ENCODE results near the gene OOSP4A. TPM values are rescaled to one million over a fixed set of nuclear protein-coding genes. Genes with fewer than 3 reads are reported as not detected.

OOSP4A gene
- total RNA-seq, 6 donors from 2014 or later = not detected

DNA sequence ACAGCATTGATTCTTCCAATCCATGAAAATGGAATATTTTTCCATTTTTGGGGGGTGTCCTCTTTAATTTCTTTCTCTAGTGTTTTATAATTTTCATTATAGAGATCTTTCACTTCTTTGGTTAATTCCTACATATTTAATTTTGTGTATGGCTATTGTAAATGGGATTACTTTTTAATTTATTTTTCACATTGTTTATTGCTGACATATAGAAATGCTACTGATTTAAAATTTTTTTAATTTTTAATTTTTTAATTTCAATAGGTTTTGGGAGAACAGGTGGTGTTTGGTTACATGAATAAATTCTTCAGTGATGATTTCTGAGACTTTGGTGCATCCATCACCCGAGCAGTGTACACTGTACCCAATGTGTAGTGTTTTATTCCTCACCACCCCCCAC lies 26.6 kb downstream of the OOSP4A start:
- Histone ChIP-seq H3K36me3 (no peaks in the 10 kb centered on the region), H3K9me3 (no peaks in the 10 kb centered on the region), H3K4me1 (no peaks in the 10 kb centered on the region), H3K27me3 (no peaks in the 10 kb centered on the region), H3K4me3 (no peak overlapping the region), H3K27ac (no peak overlapping the region)
- ATAC-seq (ENCODE audit: low FRiP score in 2 of 2) (no peak), DNase-seq (no peak)
- TF ChIP-seq POLR2A (IDR thresholded peaks at IDR 0.05) = no peak
- TF ChIP-seq POLR2AphosphoS5 (IDR thresholded peaks at IDR 0.05) = no peak
- TF ChIP-seq EP300 (IDR thresholded peaks at IDR 0.05) = no peak
- TF ChIP-seq, protein P1, sequence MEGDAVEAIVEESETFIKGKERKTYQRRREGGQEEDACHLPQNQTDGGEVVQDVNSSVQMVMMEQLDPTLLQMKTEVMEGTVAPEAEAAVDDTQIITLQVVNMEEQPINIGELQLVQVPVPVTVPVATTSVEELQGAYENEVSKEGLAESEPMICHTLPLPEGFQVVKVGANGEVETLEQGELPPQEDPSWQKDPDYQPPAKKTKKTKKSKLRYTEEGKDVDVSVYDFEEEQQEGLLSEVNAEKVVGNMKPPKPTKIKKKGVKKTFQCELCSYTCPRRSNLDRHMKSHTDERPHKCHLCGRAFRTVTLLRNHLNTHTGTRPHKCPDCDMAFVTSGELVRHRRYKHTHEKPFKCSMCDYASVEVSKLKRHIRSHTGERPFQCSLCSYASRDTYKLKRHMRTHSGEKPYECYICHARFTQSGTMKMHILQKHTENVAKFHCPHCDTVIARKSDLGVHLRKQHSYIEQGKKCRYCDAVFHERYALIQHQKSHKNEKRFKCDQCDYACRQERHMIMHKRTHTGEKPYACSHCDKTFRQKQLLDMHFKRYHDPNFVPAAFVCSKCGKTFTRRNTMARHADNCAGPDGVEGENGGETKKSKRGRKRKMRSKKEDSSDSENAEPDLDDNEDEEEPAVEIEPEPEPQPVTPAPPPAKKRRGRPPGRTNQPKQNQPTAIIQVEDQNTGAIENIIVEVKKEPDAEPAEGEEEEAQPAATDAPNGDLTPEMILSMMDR (IDR thresholded peaks at IDR 0.05) = no peak
- 80 to 93% methylated on average over 1 of the region's 1 CpG for WGBS, 2 donors

DNA sequence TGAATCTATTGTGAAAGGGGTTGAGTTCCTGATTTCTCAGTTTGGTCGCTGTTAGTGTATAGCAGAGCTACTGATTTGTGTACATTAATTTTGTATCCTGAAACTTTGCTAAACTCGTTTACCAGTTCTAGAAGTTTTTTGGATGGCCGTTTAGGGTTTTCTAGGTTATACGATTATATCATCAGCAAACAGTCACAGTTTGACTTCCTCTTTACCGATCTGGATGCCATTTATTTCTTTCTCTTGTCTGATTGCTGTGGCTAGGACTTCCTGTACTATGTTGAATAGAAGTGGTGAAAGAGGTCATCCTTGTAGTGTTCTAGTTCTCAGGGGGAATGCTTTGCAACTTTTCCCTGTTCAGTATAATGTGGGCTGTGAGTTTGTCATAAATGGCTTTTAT lies 28.6 kb downstream of the OOSP4A start:
- H3K27me3 ChIP-seq = no peaks in the 10 kb centered on the region
- no peak overlapping the region for H3K27ac ChIP-seq
- TF ChIP-seq EP300 (IDR thresholded peaks at IDR 0.05) (no peak), POLR2AphosphoS5 (IDR thresholded peaks at IDR 0.05) (no peak), POLR2A (IDR thresholded peaks at IDR 0.05) (no peak)
- TF ChIP-seq, protein P1 (IDR thresholded peaks at IDR 0.05) = no peak
- ATAC-seq (ENCODE audit: low FRiP score in 2 of 2) (no peak), DNase-seq (no peak)
- WGBS, 2 donors = 38 to 44% methylated on average over 5 of the region's 5 CpGs
- no peaks in the 10 kb centered on the region for H3K9me3 ChIP-seq
- no peaks in the 10 kb centered on the region for H3K36me3 ChIP-seq
- no peak overlapping the region for H3K4me3 ChIP-seq
- H3K4me1 ChIP-seq = no peaks in the 10 kb centered on the region

DNA sequence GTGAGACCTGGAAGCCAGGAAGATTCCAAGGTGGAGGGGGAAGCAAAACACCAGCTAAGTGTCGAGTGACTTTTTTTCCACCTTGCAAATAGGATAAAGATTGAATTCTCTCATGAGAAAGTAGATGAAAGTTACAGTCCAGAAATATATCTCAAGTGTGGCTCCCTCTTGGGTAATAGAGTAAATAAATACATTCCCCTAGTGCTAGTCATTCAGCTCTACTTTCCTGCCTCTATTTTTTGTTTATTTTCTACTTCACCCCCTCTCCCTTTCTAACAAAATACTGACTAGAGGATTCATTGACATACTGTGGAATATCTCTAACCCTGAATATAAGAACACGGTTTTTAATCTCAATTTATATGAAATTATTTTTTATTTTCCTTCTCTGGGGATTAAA lies 34.0 kb downstream of the OOSP4A start:
- 59 to 70% methylated on average over 2 of the region's 2 CpGs for WGBS, 2 donors
- H3K4me1 ChIP-seq = no peaks in the 10 kb centered on the region
- H3K36me3 ChIP-seq = no peaks in the 10 kb centered on the region
- H3K4me3 ChIP-seq = no peak overlapping the region
- no peak for ATAC-seq (ENCODE audit: low FRiP score in 2 of 2)
- H3K27me3 ChIP-seq = no peaks in the 10 kb centered on the region
- no peak for DNase-seq
- no peaks in the 10 kb centered on the region for H3K9me3 ChIP-seq
- H3K27ac ChIP-seq = no peak overlapping the region
- TF ChIP-seq, protein P1 (IDR thresholded peaks at IDR 0.05) = no peak
- TF ChIP-seq POLR2AphosphoS5 (IDR thresholded peaks at IDR 0.05) (no peak), EP300 (IDR thresholded peaks at IDR 0.05) (no peak), POLR2A (IDR thresholded peaks at IDR 0.05) (no peak)

DNA sequence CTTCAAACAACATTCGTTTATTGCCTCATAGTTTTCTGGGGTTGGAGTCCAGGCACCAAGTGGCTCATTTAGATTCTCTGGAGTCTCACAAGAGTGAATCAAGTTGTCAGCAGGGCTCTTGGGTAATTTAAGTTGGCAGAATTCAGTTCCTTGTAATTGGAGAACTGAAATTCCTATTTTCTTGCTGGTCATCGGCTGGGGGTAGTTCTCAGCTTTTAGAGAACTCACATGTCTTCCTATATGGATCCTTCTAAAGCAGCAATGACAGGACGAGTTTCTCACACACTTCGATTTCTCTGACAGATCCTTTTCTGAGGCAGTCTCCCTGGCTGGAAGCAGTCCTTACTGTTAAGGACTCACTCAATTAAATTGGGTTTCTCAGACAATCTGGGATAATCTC lies 35.9 kb downstream of the OOSP4A start:
- DNase-seq (no peak), ATAC-seq (ENCODE audit: low FRiP score in 2 of 2) (no peak)
- no peaks in the 10 kb centered on the region for H3K9me3 ChIP-seq
- H3K4me1 ChIP-seq = no peaks in the 10 kb centered on the region
- TF ChIP-seq POLR2AphosphoS5 (IDR thresholded peaks at IDR 0.05) = no peak
- no peak for TF ChIP-seq EP300 (IDR thresholded peaks at IDR 0.05)
- TF ChIP-seq POLR2A (IDR thresholded peaks at IDR 0.05) = no peak
- TF ChIP-seq, protein P1 (IDR thresholded peaks at IDR 0.05) = no peak
- no peaks in the 10 kb centered on the region for H3K36me3 ChIP-seq
- no peak overlapping the region for H3K4me3 ChIP-seq
- WGBS, 2 donors = 68 to 71% methylated on average over 4 of the region's 4 CpGs
- no peaks in the 10 kb centered on the region for H3K27me3 ChIP-seq
- no peak overlapping the region for H3K27ac ChIP-seq

DNA sequence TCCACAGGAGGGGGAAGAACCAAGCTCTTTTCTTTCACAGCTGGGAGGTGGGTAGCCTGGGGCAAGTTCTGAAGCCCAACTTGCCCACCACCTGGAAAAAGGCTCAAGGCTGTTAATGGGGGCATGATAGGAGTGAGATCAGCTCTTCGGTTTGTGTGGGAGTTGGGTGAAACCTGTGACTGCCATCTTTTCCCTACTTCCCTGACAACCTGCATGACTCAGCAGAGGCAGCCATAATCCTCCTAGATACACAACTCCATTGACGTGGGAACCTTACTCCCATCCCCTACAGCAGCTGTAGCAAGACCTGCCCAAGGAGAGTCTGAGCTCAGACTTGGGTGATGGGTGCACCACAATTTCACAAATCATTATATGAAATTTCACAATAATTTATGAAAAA lies 39.9 kb downstream of the OOSP4A start:
- no peaks in the 10 kb centered on the region for H3K36me3 ChIP-seq
- H3K27ac ChIP-seq = no peak overlapping the region
- H3K27me3 ChIP-seq = no peaks in the 10 kb centered on the region
- H3K9me3 ChIP-seq = no peaks in the 10 kb centered on the region
- no peak overlapping the region for H3K4me3 ChIP-seq
- DNase-seq (no peak), ATAC-seq (ENCODE audit: low FRiP score in 2 of 2) (no peak)
- TF ChIP-seq EP300 (IDR thresholded peaks at IDR 0.05) (no peak), POLR2A (IDR thresholded peaks at IDR 0.05) (no peak), POLR2AphosphoS5 (IDR thresholded peaks at IDR 0.05) (no peak)
- TF ChIP-seq, protein P1 (IDR thresholded peaks at IDR 0.05) = no peak
- 71 to 85% methylated on average over 2 of the region's 2 CpGs for WGBS, 2 donors
- H3K4me1 ChIP-seq = no peaks in the 10 kb centered on the region

All from upper lobe of left lung (tissue), 6 donors.